ENCODE data around the gene CTIF.

- TF ChIP-seq CTCF (conservative IDR thresholded peaks at IDR 0.05 in 1 of 2, IDR thresholded peaks at IDR 0.05 in 1 of 2; ENCODE audit: low read depth in 1 of 2, low read length in 2 of 2) (no peak), EZH2 (IDR thresholded peaks at IDR 0.05; ENCODE audit: low read length, missing control alignments) (no peak)
Observed at GRCh38 chr18:48720655-48721025, 181.8 kb downstream of the CTIF start.
